ENCODE data around the gene HSPA1A.

GRCh38 chr6:31844507-31844906, 29.2 kb downstream of the HSPA1A start:
- TF ChIP-seq CTCF (IDR thresholded peaks at IDR 0.05; ENCODE audit: low read depth, low read length), result no peak
- no peak for TF ChIP-seq EZH2phosphoT487 (IDR thresholded peaks at IDR 0.05; ENCODE audit: low read depth)

Measured in OCI-LY3 (cell line).